Stomach smooth muscle (tissue), 2 donors: ENCODE data around the gene AGAP9.
"Not testable (repeated sequence)": the region's sequence is repeated elsewhere in the genome, so short reads cannot be mapped to it uniquely, and the experiment has no call there.

Experiments used
- H3K27ac ChIP-seq: one replicate; pipeline ENCODE4 v1.7.0; 2013; ENCODE audit warnings: mild to moderate bottlenecking, low read length, inconsistent platforms
- H3K27me3 ChIP-seq, 2 donors: one replicate each; pipeline ENCODE4 v1.7.0; 2013; ENCODE audit warnings: low read length in 2 of 2; ENCODE audit not compliant: insufficient read depth in 2 of 2, control insufficient read depth in 1 of 2
- H3K36me3 ChIP-seq, 2 donors: one replicate each; pipeline ENCODE4 v1.7.0; 2013; ENCODE audit warnings: low read length in 2 of 2; ENCODE audit not compliant: control insufficient read depth in 2 of 2, insufficient read depth in 2 of 2
- H3K4me1 ChIP-seq: one replicate; pipeline ENCODE4 v1.7.0; 2013; ENCODE audit warnings: low read length; ENCODE audit not compliant: control insufficient read depth, insufficient read depth
- H3K4me3 ChIP-seq, 2 donors: one replicate each; pipeline ENCODE4 v1.7.0; 2013; ENCODE audit warnings: low read length in 2 of 2
- H3K9ac ChIP-seq, 2 donors: one replicate each; pipeline ENCODE4 v1.7.0; 2013; ENCODE audit warnings: low read length in 2 of 2, mild to moderate bottlenecking in 1 of 2
- H3K9me3 ChIP-seq, 2 donors: one replicate each; pipeline ENCODE4 v1.7.0; 2013; ENCODE audit warnings: low read length in 2 of 2; ENCODE audit not compliant: control insufficient read depth in 2 of 2
- donor health status: healthy.
- donor health status: Pancreatic carcinoma.

AGAP9 gene

DNA sequence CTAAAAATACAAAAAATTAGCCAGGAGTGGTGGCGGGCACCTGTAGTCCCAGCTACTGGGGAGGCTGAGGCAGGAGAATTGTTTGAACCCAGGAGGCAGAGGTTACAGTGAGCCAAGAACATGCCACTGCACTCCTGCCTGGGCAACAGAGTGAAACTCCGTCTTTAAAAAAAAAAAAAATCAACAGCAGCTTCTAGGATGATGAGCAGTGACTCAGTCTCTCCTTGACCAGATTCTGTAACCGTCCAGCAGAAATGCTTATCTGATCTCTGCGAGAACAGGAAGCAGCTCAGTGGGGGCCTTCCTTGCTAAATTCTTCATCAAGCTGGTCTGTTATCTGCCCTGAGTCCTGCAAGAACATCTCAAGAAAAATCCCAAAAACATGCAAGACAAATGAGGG is 37.5 kb downstream of the AGAP9 start:
- H3K4me3 ChIP-seq, H3K27me3 ChIP-seq, H3K36me3 ChIP-seq, H3K9me3 ChIP-seq, H3K4me1 ChIP-seq, H3K27ac ChIP-seq, H3K9ac ChIP-seq: not testable (repeated sequence)

DNA sequence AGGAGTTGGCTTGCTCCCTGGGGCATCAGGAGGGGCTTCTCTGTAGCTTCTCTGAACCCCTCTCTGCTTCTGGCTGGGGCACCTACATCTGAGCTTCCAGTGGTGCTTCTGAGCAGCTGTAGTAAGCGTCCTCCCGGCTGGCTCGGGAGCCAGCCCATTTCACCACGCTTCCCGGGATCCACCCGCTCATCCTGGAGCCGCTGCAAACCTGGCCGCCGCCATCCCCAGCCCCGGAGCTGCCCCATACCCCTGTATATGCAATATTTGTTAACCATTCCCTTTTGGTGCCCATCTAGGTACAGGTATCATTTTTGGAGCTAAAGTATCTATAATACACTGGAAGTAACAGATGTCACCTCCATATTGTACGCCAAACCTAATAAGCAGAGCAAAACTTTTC is 38.7 kb downstream of the AGAP9 start:
- not testable (repeated sequence) for H3K27ac ChIP-seq

DNA sequence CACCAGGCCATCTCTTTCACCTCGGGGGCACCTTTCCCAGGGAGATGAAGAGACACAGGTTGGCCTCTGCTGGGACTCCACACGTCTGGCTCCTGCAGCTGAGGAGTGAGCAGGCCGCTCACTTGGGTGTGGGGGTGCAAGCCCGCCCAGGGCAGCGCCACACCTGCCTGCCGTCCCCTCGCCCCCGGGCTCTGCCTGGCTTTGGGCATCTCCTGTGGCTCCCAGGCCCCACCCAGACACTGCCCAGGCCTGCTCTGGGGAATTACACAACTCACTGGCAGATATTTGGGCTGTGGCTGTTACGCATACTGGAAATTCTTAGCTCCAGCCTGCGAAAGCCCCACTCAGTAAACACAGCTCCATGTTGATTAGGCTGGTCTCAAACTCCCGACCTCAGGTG is 39.5 kb downstream of the AGAP9 start, which contains the start of gene ANXA8:
TSS of gene ANXA8 (minus strand) at position 193 of the 400 bp plus-strand sequence. CDS start at position 11, 182 bp downstream.
- H3K9ac ChIP-seq, H3K27me3 ChIP-seq, H3K9me3 ChIP-seq, H3K4me3 ChIP-seq, H3K36me3 ChIP-seq, H3K4me1 ChIP-seq, H3K27ac ChIP-seq: not testable (repeated sequence)

More for the DNA sequence above, 38.7 kb downstream of the AGAP9 start:
- not testable (repeated sequence) for H3K36me3 ChIP-seq, H3K4me1 ChIP-seq, H3K4me3 ChIP-seq, H3K27me3 ChIP-seq, H3K9ac ChIP-seq, H3K9me3 ChIP-seq

DNA sequence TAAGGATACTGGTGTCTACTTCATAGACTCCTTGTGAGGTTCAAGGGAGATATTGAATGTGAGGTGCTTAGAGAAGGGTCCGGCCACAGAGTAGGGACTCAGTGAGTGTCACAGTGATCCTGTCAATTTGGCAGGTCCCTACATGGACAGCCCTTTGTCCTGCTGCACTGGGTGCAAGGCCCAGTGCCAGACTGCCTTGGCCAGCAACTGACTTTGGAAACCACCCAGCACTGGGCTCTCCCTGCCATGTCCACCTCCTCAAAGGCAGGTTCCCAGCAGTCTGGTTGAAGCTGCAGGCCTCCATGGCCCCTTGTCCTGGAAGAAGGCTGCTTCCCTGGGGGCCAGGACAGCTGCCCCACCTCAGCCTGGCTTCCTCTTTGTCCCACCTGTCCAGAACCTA is 41.1 kb downstream of the AGAP9 start:
- H3K27me3 ChIP-seq, H3K36me3 ChIP-seq, H3K4me3 ChIP-seq: not testable (repeated sequence)

DNA sequence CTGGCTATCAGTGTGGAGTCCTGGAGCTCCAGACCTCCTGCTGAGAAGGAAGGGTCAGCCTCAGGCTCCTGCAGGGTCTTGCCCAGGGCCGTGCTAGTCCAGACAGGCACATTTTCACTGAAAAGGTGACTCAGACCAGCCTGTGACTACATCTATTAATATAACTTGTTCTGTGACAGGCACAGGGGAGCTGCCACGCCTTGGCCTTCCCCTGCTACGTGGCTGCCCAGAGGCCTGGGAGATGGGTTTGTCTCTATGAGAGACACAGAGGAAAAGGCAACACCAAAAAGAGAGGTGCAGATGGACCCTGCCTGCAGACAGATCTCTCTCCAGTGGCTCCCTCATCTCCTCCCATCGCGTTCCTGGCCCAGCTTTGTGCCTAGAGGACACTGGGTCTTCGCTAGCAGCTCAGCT is 41.7 kb downstream of the AGAP9 start:
- H3K27ac ChIP-seq, H3K4me3 ChIP-seq, H3K4me1 ChIP-seq, H3K27me3 ChIP-seq, H3K9ac ChIP-seq, H3K36me3 ChIP-seq, H3K9me3 ChIP-seq: not testable (repeated sequence)

More for the DNA sequence above, 41.1 kb downstream of the AGAP9 start:
- not testable (repeated sequence) for H3K9me3 ChIP-seq, H3K4me1 ChIP-seq, H3K27ac ChIP-seq, H3K9ac ChIP-seq

GRCh38 chr10:47481182-47481766 is 42.2 kb downstream of the AGAP9 start:
- not testable (repeated sequence) for H3K27me3 ChIP-seq, H3K36me3 ChIP-seq, H3K9me3 ChIP-seq, H3K27ac ChIP-seq, H3K4me3 ChIP-seq, H3K4me1 ChIP-seq, H3K9ac ChIP-seq

- not testable (repeated sequence) for H3K9me3 ChIP-seq, H3K27ac ChIP-seq, H3K4me3 ChIP-seq, H3K27me3 ChIP-seq, H3K36me3 ChIP-seq, H3K4me1 ChIP-seq, H3K9ac ChIP-seq
Observed at GRCh38 chr10:47480133-47480532, 43.3 kb downstream of the AGAP9 start.

GRCh38 chr10:47478114-47478513 is 45.3 kb downstream of the AGAP9 start:
- not testable (repeated sequence) for H3K27me3 ChIP-seq, H3K9me3 ChIP-seq, H3K9ac ChIP-seq, H3K36me3 ChIP-seq, H3K4me1 ChIP-seq, H3K27ac ChIP-seq, H3K4me3 ChIP-seq

DNA sequence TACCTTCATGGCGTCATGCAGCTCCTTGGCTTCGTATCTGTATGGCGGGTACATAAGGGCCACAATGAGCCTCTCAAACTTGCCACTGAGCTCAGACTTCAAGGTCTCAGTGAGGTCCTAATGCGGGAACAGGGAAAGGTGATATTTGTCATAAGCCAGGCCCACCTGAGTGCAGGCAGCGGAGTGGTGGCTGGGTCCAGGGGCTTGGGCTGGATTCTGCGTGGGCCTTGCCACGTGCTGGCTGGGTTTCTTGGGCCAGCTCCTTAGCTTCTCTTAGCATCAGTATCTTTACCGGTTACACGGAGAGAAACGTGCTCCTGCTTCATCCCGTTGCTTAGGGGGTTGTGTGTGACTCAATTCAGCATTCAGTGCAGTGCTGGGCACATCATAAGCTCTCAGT is 46.4 kb downstream of the AGAP9 start:
- not testable (repeated sequence) for H3K27me3 ChIP-seq, H3K27ac ChIP-seq, H3K9me3 ChIP-seq, H3K4me3 ChIP-seq, H3K9ac ChIP-seq, H3K36me3 ChIP-seq, H3K4me1 ChIP-seq

GRCh38 chr10:47475101-47475500 is 48.3 kb downstream of the AGAP9 start:
- not testable (repeated sequence) for H3K27ac ChIP-seq, H3K4me1 ChIP-seq, H3K4me3 ChIP-seq, H3K9ac ChIP-seq, H3K27me3 ChIP-seq, H3K9me3 ChIP-seq, H3K36me3 ChIP-seq

DNA sequence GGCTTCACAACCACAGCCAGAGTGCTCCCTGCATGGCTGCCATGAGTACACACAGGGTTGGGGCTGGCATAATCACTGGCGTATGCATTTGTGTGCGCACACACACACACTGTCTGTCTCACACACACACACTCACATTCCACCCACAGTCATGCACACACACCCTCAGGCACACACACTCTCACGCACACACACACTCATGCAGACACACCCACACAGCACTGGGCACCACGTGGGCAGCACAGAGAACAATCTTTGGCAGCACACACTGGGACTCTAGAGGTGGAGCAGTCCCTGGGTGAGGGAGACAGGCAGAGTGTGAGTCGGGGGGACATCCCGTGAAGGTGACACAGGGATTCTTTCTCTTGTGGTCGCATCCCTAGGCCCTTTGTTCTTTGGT is 49.9 kb downstream of the AGAP9 start:
- H3K4me3 ChIP-seq, H3K27ac ChIP-seq, H3K27me3 ChIP-seq, H3K36me3 ChIP-seq, H3K9ac ChIP-seq, H3K4me1 ChIP-seq, H3K9me3 ChIP-seq: not testable (repeated sequence)

DNA sequence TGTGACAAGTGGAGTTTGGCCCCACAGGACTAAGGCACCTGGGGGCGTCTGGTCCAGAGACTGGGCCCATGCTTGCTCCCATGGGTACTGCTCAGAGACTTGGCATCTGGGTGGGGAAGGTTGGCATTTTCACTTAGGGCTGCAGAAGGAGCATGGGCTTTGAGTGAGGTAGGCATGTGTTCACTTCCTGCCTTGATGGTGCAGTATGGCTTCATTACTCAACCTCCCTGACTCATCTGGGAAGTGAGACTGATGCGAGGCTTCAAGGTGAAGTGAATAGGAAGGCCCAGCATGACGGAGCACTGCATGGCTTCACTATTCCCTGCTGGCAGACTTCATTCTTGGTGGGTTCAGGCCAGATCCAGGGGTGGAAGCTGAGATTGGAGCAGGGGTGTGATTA is 50.8 kb downstream of the AGAP9 start:
- H3K4me3 ChIP-seq = not testable (repeated sequence)

More for the DNA sequence above, 50.8 kb downstream of the AGAP9 start:
- H3K9me3 ChIP-seq, H3K36me3 ChIP-seq, H3K4me1 ChIP-seq, H3K27ac ChIP-seq, H3K9ac ChIP-seq, H3K27me3 ChIP-seq: not testable (repeated sequence)
